Parathyroid adenoma (tissue), 2 donors: ENCODE results near the gene ADAMTS1.
A peak's percentile ranks its signal among the peaks of the same experiment; 100 is the strongest.

Source experiments
- H2AFZ ChIP-seq: fragments of 300-600 bp; sonication (generic); one replicate; pipeline ENCODE4 v1.7.0; 2017; ENCODE audit warnings: antibody characterized with exemption, mild to moderate bottlenecking
- H3K27ac ChIP-seq: fragments of 300-600 bp; sonication (generic); one replicate; pipeline ENCODE4 v1.7.0; 2017
- H3K27me3 ChIP-seq: fragments of 300-600 bp; sonication (generic); one replicate; pipeline ENCODE4 v1.7.0; 2017; ENCODE audit warnings: low read length; ENCODE audit not compliant: control insufficient read depth, insufficient read depth
- H3K36me3 ChIP-seq: fragments of 300-600 bp; sonication (generic); one replicate; pipeline ENCODE4 v1.7.0; 2017; ENCODE audit warnings: low read length; ENCODE audit not compliant: control insufficient read depth, insufficient read depth
- H3K4me1 ChIP-seq: fragments of 300-600 bp; sonication (generic); one replicate; pipeline ENCODE4 v1.7.0; 2017; ENCODE audit warnings: control low read depth
- H3K4me2 ChIP-seq: fragments of 300-600 bp; sonication (generic); one replicate; pipeline ENCODE4 v1.7.0; 2017; ENCODE audit warnings: low read length
- H3K4me3 ChIP-seq: fragments of 300-600 bp; sonication (generic); one replicate; pipeline ENCODE4 v1.7.0; 2017; ENCODE audit warnings: low read depth, low read length
- H3K79me2 ChIP-seq: fragments of 300-600 bp; sonication (generic); one replicate; pipeline ENCODE4 v1.7.0; 2017; ENCODE audit warnings: control low read depth
- H3K9ac ChIP-seq: fragments of 300-600 bp; sonication (generic); one replicate; pipeline ENCODE4 v1.7.0; 2017; ENCODE audit warnings: mild to moderate bottlenecking
- H3K9me3 ChIP-seq: fragments of 300-600 bp; sonication (generic); one replicate; pipeline ENCODE4 v1.7.0; 2017; ENCODE audit warnings: low read length; ENCODE audit not compliant: control insufficient read depth
- CTCF ChIP-seq: fragments of 300-600 bp; sonication (generic); IDR thresholded peaks from one replicate; pipeline ENCODE4 v1.7.0; 2017; ENCODE audit warnings: antibody characterized with exemption, mild to moderate bottlenecking
- donor health status: primary hyperparathyroidism.

The ADAMTS1 gene

GRCh38 chr21:26790296-26790695 is 54.9 kb downstream of the ADAMTS1 start:
- Histone ChIP-seq H2AFZ (no peak overlapping the region), H3K27me3 (no peaks in the 10 kb centered on the region), H3K4me1 (no peaks in the 10 kb centered on the region), H3K79me2 (no peaks in the 10 kb centered on the region), H3K27ac (no peak overlapping the region), H3K9ac (no peak overlapping the region), H3K4me2 (no peak overlapping the region), H3K36me3 (no peaks in the 10 kb centered on the region), H3K4me3 (no peak overlapping the region), H3K9me3 (no peaks in the 10 kb centered on the region)
- no peak for TF ChIP-seq CTCF

DNA sequence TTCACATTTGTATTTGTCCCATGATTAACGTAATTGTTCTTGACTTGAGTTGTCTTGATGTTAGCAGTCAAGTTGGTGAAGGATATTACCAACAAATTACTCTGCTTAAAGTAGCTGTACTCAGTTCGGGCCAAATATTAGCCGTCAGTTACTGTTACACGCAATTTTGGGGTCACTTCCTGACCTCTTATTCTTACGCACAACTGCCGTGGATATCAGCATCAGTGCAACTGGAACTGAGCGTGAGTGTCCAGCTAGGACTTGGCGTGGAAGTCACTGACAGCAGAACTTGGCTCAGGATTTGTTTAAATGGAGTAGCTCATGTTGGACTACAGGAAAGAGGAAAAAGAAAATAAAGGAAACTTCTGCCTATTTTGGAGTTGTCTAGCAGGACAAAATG is 56.4 kb downstream of the ADAMTS1 start:
- TF ChIP-seq CTCF, result no peak
- Histone ChIP-seq H3K36me3 (no peaks in the 10 kb centered on the region), H3K79me2 (no peaks in the 10 kb centered on the region), H3K9me3 (no peaks in the 10 kb centered on the region), H3K4me3 (no peak overlapping the region), H3K27me3 (no peaks in the 10 kb centered on the region), H2AFZ (no peak overlapping the region), H3K27ac (peak overlapping the region; percentile 33), H3K4me1 (no peaks in the 10 kb centered on the region), H3K9ac (no peak overlapping the region), H3K4me2 (no peak overlapping the region)
